Stimulated activated CD8-positive, alpha-beta memory T cell treated with anti-CD3 and anti-CD28 coated beads, Interleukin-7, amount 100 ng/mL, for 4 hours (primary cell): ENCODE data around the gene CCL4.
"Not testable (repeated sequence)": the region's sequence is repeated elsewhere in the genome, so short reads cannot be mapped to it uniquely, and the experiment has no call there.

Experiments used
- DNase-seq, 2 donors: peaks; one replicate each; pipeline ENCODE4 v3.0.0-alpha.2; 2020; ENCODE audit warnings: low read depth in 2 of 2

CCL4 gene

DNA sequence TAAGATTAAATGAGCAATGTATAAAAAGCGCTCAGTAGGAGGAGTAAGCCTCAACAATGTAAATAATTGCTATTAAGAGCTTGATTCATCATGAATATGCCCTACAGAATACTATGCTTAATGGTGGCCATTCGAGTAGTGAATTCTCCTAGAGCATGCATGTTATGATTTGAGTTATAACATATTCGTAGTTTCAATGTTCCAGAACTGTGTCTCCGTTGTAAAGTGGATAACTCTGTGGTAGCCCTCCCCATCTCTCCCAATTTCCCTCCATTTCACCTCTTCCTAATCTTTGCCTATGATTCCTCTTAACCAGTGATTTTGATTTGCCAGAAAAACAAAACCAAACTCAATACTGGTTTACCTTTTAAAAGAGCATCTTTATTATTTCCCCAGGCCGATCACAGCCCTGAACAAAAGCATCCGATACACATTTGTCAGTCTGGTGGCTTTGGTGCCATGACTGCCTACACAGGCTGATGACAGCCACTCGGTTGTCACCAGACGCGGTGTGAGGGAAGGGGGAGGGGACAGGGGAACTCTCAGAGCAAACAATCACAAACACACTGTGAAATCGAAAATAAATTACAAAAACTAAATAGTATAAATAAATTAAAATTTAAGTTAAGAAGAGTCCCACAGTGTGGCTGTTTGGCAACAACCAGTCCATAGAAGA, 15.6 kb upstream of the CCL4 start:
- DNase-seq, result not testable (repeated sequence)

GRCh38 chr17:36088670-36089338, 14.8 kb upstream of the CCL4 start:
- DNase-seq, result no peak

DNA sequence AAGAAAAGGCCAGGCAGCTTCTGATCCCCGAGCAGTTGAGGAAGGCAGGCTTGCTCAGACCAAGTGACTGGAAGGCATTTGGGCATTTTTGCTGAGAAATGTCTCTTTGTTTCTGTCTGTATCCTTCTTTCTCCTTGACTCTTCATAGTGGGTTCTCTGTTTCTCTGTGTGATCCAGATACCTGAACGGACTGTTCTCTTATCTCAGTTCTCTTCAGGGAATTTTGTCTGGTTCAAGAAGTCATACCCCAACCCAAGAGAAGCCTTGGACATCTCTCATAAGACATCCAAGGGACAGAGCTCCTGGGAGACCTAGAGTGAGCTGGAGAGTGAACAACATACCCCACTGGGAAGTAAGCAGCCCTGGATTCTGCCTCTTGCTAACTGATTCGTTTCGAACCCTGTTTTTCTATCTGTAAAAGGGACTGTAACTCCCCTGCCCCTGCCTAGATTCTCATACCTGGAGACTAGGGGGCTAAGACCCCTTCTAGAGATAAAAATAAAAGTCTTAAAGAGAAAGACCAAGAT, 14.2 kb upstream of the CCL4 start:
- DNase-seq, result no peak

DNA sequence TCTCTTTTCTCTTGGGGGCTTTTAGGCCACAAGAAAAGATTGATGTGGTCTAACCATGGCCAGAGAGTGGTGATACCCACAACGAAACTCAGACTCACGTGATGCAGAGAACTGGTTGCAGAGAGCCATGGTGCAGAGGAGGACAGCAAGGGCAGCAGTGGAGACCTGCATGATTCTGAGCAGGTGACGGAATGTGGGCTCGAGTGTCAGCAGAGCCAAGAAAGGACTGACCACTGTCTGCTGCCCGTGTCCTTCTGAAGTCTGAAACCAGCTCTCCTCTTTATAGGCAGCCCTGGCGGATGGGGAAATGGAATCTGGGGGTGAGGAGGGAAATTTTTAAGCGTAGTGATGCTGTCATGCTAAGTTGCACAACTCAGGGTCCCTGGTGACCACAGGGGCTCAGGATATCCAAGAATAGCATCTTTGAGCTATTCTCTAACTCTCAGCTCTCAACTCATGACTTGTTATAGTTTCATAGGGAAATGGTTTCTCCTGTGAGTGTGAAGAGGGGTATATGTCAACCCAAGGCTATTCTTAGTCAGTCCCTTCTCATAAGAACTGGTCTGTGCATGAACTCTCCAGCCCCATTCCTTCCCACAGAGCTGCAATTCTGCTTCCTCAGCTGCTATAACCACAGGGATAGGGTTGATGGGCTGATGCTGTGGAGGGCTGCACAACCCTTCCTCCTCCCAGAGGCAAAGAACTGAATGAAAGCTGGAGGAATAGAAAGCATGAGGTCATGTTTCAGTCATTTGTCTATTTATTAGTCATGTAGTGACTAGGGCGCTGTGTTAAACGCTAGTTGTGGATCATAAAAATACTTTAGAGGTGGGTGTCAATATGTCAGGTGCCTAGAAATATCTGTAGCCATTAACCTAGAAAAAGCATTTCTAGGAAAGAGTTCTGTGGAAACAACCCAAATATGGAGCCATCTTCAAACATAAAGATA, 13.5 kb upstream of the CCL4 start, which contains the start of gene CCL3:
Gene CCL3, minus strand, starts transcription at position 256 of the 949 bp plus-strand sequence. Its CDS starts 85 bp downstream, at position 171.
- DNase-seq, result peak in 1 of 2 donors; percentile 36

GRCh38 chr17:36092230-36092629, 11.4 kb upstream of the CCL4 start:
- peak in 1 of 2 donors; percentile 24 for DNase-seq

DNA sequence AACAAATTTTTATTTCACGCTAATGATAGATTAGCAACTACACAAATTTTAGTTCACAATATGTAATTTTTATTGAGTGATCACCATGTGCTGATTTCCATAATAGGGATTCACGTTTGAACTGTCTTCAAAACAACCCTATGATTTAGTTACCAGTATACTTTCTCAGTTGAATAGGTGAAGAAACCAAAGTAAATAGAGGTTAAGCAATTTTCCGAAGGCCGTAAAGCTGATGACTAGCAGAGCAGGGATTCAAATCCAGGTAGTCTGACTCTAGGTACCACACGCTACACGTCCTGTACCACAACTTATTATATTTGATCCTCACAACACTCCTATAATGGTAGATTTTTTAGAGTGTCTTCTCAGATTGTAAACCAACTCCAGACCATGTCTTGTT, 10.9 kb upstream of the CCL4 start:
- DNase-seq, result not testable (repeated sequence)

- no peak for DNase-seq
Measured at GRCh38 chr17:36094232-36094631, 9.4 kb upstream of the CCL4 start.

GRCh38 chr17:36094746-36095145, 8.9 kb upstream of the CCL4 start:
- no peak for DNase-seq

DNA sequence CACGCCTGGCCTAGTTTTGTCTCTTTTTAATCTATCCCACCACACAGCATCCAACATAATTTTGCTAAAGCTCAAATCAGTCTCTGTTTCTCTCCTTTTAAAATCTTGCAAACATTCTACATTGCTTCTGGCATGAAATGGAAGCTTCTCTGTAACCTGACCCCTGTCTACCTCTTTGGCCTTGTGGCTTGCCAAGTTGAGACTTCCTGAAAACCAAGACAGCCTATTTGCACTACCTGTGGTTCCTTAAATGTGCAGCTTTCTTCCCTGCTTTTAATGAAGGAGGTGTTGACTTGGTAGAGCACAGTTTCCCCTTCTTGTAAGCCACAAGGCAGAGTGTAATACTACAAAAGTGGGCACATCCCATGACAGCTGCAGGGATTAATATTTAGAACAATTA, 7.6 kb upstream of the CCL4 start:
- no peak for DNase-seq

DNA sequence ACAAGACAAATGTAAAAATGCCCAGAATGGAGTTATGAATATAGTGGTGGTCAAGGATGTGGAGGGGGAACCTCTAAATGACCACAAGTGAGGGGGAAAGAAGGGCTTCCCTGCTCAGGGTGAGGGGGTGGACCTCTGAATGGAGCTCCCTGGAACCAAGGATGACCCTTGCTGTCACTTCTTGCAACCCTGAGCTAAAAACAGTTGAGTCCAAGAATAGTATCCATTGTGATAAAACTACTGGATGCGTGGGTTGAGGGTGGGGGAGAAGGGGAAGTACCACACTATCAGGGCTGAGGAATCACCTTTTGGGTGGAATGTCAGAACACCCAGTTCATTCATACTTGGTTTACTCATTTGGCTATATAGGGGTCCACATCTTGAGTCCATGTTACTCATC, 4.6 kb upstream of the CCL4 start:
- DNase-seq, result not testable (repeated sequence)

- DNase-seq, result not testable (repeated sequence)
Measured at GRCh38 chr17:36104246-36104645, 619 bp downstream of the CCL4 start.

GRCh38 chr17:36104701-36105181, 1.1 kb downstream of the CCL4 start:
- no peak for DNase-seq

- DNase-seq, result no peak
Measured at GRCh38 chr17:36105781-36106492, 2.3 kb downstream of the CCL4 start.

- DNase-seq, result no peak
Measured at GRCh38 chr17:36106493-36106835, 2.8 kb downstream of the CCL4 start.

GRCh38 chr17:36107660-36108059, 4.0 kb downstream of the CCL4 start:
- DNase-seq, result peak in 1 of 2 donors; percentile 26

DNA sequence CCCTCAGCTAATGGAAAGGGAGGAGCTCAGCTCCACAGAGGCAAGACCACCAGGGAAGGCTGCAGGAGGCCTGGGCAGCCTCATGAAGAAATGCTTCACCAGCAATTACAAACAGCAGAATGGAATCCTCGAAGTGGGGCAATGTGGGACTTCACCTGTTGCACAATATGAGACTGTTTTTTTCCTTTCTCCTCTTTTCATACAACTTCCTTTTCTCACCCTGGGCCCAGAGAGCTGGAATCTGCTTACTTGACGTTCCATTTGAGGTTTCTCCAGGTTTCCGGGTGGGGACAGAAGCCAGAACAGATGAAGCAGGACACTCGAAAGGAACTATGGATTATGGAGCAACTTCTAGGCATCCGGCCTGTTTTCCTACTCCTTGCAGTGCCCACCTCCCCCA, 4.6 kb downstream of the CCL4 start:
- not testable (repeated sequence) for DNase-seq

GRCh38 chr17:36111068-36111490, 7.5 kb downstream of the CCL4 start:
- DNase-seq, result no peak

GRCh38 chr17:36112572-36112971, 8.9 kb downstream of the CCL4 start:
- DNase-seq, result no peak

DNA sequence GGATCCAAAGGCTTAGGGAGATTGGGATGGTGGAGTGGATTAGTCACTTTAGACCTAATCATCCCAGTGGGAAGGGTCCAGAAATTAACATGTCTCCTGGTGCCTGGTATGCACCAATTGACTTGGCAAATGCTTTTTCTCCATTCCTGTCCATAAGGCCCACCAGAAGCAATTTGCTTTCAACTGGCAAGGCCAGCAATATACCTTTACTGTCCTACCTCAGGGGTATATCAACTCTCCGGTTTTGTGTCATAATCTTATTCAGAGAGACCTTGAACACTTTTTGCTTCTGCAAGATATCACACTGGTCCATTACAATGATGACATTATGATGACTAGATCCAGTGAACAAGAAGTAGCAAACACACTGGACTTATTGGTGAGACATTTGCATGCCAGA, 9.5 kb downstream of the CCL4 start:
- not testable (repeated sequence) for DNase-seq

- not testable (repeated sequence) for DNase-seq
Measured at GRCh38 chr17:36114971-36115648, 11.5 kb downstream of the CCL4 start.

GRCh38 chr17:36115649-36115977, 12.0 kb downstream of the CCL4 start:
- DNase-seq, result not testable (repeated sequence)
